DMS79 treated with DMSO at 0.1 percent for 48 hours (cell line): ENCODE data around the gene CDK14.
A peak's percentile ranks its signal among the peaks of the same experiment; 100 is the strongest.

Source experiments
- DNase-seq: peaks from one replicate; lab custom pipeline; 2025; lab: John Stamatoyannopoulos, UW

The CDK14 gene

DNA sequence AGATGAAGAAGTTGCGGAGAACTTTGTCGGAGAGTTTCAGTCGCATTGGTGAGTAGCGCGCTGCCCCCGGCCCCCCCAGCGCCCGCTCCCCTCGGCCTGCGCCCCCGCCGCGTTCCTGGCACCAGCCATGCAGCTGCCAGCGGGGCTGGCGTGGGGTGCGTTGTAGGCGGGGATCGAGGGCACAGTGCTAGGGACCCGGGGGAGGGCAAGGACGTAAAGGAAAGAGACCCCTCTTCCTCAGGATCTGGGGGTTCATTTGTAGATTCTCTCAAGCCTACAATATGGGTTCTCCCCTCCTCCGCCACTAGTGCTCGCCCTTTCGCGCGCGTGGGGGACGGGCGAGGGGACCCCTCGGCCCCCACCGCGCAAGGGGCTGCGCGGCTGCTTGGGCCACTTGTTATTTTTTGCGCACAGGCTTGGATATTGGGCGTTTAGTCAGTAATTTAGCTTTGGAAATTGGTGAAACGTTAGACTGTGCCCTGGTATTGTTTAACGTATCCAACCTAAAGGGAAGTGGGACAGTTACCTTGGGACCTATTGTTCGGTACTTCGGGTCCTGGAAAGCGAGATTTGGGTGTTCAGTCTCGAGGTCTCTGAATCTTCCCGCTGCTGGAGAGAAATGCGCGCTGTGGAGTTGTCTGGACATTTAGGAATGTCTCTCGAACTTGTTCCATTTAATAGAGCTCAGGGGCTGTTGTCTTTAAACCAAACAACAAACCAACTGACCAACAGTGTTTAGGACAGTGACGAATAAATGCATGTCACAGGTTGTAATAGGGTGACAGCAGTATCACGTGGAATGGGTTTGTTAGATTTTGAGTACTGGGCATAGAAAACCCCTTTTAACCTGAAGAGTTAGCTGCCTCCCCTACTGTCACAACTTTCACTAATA, 796 bp downstream of the CDK14 start:
- DNase-seq = peak; percentile 22

DNA sequence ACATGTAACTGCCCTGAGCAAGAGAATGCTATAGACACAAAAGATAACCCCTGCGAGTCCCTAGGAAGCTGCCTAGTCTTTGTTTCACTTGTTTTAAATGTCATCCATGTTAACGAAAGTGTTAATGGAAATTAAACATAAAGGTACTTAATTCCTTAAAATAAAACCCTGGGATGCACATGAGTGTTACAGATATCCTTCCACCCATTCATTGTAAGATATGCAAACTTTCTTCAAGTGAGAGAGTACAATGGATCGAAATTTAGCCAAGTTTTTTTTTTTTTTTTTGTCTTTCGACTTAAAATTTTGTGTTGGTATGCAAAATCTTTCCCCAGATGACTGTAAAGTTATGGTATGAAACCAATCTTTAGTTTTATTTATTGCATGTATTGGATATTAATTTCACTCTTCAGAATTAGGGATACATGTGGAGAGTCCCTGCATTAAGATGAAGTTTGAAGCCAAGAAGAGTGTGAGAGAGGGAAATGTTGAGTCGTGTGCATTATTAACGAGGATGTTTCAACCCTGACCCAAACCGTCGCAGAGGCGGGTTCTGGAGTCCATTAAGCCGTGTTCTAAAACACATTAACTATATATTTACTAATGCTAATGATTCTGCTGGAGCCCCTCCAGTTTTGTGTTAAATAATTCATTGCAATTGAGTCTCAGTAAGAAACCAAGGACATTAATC, 1.6 kb downstream of the CDK14 start:
- no peak for DNase-seq

DNA sequence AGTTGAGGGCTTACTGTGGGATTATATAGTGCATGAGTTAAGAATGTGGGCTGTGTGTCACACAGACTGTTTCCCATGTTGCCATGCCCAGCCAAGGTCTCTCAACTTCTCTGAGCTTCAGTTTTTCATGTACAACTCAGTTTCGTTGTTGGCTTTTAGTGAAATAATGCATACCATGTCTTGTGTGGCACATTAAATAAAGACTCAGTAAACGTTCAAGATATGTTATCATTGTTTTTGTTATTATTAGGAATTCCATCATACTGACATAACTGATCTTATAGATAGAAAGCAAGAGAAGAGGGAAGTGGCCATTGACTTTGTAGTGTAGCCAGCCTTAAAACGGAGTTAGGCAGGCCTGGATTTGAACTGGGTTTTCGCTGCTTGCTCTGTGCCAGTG, 2.9 kb downstream of the CDK14 start:
- no peak for DNase-seq

DNA sequence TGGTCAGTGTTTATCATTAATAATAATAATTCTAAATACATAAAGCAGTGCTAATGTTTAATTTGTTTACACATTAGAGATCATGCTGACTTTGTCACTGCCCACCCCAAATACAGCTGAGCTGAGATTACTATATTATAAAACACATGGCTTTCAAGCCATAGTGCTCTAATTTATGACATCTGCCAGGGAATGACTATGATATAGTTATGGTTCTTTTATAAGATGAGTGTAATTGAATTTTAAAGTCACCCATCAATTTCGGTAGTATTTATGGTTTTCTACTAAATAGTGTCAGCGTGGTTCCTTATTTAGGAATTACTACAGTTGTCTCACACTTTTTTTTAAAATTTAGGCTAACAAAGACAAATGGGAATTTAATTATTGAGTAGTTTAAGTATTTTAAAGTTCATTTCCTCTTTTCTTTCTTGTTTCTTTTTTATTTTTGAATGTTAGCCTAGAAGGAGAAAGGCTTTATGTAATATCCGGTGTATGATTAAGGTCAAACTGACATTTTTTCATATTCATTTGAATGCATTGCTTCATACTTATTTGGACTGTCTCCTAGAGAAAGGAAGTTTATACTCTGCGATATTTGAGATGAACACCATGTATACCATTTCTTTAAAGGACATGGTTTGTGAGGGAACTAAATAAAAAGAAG, 3.9 kb downstream of the CDK14 start:
- no peak for DNase-seq

DNA sequence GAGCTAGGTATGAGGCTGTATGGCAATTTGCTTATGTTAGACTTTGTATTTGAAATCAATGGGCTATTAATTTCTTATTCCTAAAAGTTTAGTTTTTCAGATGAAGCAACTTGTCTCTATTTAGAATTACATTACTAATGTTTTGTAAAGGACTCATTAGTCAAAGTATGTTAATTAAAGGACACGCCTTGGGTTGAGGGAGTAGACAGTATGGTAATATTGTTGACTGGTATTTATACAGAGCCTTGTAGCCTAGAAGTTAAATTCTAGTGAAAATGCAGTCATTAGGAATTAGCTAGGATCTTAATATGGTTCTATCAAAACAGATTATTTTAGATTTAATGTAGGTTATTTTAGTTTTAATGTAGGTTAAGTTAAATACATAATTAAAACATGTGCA, 6.2 kb downstream of the CDK14 start:
- no peak for DNase-seq

DNA sequence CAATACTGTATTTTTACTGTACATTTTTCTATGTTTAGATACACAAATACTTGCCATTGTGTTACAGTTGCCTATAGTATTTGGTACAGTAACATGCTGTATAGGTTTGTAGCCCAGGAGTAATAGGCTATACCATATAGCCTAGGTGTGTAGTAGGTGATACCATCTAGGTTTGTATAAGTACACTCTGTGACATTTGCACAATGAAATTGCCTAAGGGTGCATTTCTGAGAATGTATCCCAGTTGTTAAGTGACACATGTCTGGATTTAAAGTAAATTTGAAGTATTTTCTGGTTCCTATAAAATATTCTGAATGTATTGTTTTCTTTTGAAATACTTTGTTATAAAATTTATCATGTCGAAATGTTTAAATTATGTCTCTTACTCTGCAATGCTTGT, 7.2 kb downstream of the CDK14 start:
- DNase-seq = no peak

DNA sequence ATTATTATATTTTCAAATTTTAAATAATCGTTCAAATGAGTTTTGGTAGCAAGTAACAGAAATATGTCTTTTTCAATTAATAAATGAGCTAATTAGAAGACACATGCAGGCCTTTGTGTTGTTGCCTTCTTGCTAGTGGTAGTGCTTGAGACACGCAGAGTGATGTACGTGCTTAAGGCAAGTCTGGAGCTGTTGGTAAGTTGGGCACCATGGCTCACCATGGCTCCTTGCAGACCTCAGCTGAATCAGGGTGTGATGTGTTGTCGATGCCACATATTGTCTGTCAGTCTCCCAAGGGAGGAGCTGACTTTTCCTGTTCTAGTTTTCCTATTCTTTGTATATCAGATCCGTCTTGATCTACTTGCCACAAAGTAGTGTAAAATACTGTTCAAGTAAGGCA, 8.3 kb downstream of the CDK14 start:
- DNase-seq = no peak

DNA sequence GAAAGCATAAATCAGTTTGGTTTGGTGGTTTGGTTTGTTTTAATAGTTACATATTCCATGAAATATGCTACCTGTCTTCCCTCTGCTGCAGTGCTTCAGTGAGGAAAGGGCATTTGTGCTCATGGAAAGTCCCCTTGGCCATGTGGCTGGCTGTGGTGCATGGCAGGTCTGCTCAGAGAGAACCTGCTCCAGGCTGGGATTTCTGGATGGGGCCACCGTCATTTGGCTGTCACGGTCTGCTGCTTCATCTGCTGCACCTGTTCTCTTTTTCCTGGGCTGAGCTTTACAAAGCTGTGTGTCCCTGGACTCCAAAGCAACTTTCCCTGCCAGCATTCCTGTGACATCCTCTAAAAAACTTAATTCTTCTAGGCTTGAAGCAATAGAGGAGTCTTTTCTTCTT, 8.9 kb downstream of the CDK14 start:
- peak; percentile 79 for DNase-seq

DNA sequence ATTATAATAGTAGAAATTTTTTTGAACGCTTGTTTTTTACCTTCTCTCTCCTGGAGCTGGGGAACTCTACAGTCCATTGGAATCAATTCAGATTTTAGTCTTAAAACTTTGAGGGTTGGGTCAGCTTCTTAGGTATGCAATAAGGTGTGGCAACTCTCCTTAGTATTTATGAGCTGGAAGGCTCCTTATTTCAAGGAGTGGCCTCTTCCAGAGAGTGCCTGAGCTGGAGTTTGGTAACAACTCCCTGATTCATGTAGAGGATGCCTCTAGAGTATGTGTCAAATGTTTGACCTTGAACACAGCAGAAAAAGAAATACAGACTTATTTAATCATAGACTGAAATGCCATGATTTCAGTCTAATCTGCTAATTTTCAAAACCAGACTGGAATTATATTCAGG, 11.1 kb downstream of the CDK14 start:
- DNase-seq = no peak

DNA sequence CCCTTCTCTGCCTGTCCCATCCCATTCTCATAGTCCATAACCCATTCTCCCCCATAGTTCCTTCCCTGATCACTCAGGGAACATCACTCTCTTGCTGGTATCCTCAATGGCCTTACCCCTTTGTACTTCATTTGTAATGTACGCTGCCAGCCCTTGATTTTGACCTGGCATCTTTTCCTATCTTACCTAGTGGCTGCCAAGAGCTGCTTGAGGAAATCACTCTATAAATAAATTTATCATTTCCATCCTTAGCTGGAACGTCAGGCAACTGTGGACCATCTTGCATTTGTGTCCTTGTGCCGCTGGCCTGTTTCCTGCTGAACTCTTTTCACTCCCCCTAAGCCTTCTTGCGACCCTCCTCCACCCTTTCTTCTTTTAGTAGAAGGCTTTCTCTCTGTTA, 14.0 kb downstream of the CDK14 start:
- DNase-seq = no peak

DNA sequence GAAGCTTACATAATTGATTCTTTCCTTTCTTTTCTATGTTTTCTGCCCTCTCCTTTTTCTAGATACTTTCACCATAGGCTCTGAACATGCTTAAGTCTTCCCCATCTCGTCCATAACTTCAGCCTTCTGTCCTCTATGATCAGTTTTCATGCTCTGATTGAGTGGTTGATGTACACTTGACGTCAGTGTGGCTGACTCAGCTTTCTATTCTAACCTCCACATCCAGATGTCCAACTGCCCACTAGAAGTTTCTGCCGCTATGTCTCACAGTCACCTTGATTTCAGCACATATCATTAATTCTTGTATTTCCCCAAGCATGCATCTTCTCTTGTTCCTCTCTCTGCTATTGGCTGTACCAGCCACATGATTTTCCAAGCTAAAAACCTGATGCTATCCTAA, 15.0 kb downstream of the CDK14 start:
- DNase-seq = no peak

DNA sequence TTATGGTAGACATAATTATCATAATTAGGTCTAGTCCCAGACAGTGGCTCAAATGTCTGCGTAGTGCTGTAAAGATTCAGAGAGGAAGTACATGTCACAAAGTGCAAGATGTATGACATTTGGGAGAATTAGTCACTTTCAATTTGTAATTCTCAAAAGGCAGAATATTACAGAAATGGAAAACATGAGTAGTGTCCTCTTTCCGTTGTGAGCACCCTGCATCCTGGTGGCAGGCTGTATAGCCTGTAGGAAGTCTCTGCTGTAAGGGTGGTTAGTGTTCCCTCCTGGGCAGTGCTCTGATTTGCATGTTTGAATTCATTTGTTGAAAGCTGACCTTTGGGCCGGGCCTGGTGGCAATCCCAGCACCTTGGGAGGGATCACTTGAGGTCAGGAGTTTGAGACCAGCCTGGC, 17.0 kb downstream of the CDK14 start:
- no peak for DNase-seq

DNA sequence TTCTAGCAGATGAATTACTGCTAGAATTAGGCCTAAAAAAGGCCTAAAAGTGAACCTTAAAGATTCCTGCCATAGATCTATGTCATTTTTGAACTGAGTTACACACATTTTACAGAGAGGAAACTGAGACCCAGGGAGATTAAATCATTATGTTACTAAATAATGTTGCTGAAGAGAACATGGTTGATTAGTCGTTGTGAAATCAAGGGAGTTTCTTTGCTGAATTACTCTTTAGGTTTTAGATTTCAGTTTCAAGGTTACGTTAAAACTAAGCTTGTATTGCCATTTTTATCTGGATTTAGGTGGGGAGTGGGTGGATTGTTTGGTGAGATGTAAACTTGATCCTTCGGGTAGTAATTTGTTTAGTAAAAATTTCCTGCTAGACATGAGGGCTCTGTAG, 21.3 kb downstream of the CDK14 start:
- DNase-seq = no peak

DNA sequence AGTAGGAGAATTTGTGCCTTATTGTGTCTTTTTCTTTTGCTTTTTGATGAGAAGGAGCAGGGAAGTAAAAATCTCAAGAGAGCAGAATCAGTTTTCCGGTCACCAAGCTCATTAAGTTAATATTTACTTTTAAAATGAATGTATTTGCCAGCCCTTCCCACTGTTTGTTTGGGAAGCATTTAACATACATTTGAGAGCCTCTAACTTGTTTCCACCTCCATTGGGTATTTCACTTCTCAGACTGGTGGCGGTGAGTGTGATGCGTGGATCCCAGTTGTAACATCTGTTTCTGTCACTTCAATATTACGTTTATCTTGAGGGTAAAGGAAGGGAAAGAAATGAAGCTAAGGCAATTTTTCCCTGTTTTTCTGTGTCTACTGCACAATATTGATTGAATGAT, 22.8 kb downstream of the CDK14 start:
- no peak for DNase-seq

DNA sequence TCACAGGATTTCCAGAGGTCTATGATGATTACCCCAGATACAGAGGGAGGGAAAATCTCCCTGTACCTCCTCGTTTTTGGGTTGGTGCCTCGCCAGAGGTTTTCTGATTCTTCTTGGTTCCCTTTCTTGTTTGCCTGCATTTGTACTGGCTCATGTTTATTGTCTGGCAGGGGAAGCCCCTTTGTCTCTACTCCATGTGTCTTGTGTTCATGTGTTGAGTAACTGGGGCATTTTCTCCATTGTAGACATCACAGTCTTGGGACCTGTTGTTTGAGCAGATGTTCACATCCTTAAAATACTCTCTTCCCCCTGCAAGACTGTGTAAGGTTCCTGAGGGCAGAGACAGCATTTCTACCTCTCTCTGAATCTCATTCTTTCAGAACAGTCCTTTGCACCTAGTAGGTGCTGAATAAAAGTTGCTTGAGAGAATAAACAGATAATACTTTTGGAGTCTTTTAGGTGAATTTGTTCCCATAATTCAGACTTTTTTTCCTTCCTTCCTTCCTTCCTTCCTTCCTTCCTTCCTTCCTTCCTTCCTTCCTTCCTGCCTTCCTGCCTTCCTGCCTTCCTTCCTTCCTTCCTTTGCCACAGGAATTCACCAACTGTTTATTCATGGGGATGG, 25.1 kb downstream of the CDK14 start:
- DNase-seq = no peak

DNA sequence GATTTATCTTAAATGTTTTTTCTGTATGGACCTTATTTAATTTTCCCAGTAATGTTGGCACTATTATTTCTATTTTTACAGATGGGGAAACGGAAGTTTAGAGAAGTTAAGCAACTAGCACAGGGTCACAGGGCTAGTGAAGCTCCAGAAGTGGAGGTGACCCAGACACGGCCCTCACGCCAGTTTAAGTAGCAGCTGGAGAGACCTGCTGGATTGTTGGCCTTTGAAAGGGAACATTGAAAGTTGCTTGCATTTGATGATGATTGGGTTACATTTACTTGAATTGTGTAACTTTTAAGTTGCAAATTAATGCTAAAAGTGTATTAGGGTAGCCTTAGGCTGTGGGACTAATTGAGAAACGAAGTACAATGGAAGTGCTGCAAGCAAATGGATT, 25.6 kb downstream of the CDK14 start:
- DNase-seq = no peak

DNA sequence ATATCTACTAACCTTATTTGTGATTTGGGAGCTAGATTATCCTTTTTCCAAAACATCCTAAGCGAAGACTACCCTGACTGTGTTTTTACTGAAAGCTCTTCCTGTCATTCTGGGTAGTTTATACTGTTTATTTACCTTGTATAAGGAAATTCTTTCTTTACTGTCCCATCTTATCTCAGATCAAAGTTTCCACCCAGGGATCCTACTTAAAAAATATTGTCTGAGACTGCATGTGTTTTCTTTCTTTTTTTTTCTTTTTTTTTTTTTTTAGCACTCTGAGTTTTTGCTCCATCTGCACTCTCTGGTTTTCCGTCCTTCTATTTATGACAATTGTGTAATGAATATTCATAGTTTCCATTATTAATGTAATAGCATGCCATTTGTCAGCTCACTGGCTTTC, 26.5 kb downstream of the CDK14 start:
- DNase-seq = no peak

DNA sequence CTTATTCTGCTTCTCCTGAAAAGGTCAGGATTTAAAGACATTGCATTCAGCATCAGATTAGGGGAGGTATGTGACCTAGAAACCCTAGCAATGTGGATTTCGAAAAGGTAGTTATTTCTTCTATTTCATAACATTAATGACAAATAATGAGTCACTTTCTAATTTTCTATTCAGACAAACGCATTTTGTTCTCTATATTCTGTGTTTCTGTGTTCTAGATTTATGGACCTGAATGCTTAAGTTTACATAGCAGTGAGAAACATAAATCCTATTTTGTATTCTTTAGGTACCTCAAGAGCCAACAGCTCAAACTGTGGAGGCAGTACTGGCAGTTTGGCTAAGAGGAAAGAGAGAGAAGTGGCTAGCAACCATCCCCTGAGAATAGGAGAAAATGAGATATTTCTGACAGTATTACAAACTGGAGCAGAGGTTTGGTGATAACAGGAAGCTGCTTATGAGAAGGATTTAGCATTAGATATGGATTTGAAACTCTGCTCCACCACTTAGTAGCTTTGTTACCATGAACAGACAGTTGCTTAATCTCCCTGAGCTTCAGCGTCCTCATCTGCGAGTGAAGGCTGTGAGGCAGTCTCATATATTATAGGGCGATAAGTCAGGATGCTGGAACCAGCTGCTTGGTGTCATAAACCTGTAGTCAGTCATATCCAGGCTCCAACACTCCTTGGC, 28.2 kb downstream of the CDK14 start:
- no peak for DNase-seq

DNA sequence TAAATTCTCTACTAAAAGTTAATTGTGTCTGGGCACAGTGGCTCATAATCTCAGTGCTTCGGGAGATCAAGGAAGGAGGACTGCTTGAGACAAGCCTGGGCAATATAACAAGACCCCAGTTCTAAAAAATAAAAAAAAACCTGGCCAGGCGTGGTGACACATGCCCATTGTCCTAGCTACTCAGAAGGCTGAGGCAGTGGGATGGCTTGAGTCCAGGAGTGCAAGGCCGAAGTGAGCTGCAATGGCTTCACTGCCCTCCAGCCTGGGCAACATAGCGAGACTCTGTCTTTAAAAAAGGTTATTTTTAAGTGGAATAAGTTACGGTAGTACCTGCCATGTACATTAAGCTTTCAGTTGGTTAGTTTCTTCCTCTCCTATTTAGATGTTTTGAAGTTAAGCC, 28.9 kb downstream of the CDK14 start:
- no peak for DNase-seq

DNA sequence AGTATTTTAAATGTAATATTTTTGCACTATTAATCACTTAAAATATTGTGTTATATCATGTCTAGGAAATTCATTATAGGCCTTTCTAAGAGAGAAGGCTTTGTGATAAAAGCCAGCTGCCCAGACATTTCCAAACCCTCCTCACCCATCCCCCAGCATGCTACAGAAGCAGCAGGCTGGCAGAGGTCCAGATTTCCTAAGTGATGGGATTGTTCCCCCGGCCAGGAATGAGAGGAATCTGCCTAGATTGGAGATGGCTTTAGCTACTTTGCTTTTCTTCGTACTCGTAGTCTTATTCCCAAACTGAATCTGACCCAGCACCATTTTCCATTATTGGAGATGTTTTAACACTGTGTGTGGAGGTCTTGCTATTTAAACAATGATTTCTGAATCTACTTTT, 29.4 kb downstream of the CDK14 start:
- DNase-seq = peak; percentile 9

DNA sequence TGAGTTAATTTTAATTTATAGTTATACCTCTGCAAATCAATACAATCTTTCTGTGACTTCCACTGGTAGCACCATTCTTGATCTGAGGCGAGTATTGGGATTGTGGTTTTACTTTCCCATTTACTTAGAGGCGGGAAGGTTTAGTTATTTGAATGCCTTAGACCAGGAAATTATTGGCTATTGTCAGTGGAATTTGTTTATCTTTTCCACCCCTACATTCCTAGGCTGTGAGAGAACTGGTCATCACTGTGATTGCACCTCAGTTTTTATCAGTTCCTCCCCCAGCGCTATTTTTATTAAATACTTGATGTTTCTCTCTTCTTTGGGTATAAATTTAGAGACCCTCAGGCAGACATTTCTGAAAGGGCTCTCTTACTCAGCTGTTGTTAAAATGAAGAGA, 29.9 kb downstream of the CDK14 start:
- no peak for DNase-seq

DNA sequence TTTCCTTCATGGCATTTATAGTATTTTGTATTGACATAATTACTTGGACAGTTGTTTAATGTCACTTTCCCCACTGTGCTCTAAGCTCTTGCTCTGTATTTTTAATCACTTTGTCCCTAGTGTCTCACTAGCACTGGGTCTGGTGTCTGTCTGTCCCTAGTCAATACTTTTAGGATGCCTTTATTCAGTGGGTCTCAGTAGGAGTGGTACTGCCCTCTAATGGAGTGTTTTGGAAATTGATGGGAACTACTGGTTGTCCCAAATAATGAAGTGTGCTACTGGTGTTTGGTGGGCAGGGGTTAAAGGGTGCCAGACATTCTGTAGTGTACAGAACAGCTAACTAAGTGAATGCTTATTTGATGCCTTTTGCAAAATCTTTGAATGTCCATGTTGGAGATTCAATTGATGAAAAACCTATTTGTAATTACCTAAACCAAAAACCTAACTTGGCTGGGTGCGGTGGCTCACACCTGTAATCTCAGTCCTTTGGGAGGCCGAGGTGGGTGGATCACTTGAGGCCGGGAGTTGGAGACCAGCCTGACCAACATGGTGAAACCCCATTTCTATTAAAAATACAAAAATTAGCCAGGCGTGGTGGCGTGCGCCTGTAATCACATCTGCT, 33.3 kb downstream of the CDK14 start:
- no peak for DNase-seq
